H1 (cell line): Measurements from ENCODE around the gene RUBCN. TPM values are rescaled to one million over a fixed set of nuclear protein-coding genes. Genes with fewer than 3 reads are reported as not detected.

Source experiments
- CBX8 ChIP-seq: fragments of 300-800, 300-1000 bp; sonication (generic); IDR thresholded peaks from 2 replicates; pipeline ENCODE4 v1.7.1; 2016; ENCODE audit warnings: low read depth, low read length, borderline replicate concordance
- CEBPB ChIP-seq: IDR thresholded peaks from 2 replicates; pipeline ENCODE4 v1.6.1; 2012; ENCODE audit warnings: low read depth, low read length
- CHD7 ChIP-seq: fragments of 300-600 bp; sonication (generic); IDR thresholded peaks from 2 replicates; pipeline ENCODE4 v1.7.1; 2012; ENCODE audit warnings: low read length, moderate library complexity, mild to moderate bottlenecking, inconsistent platforms; ENCODE audit not compliant: insufficient replicate concordance
- CTBP2 ChIP-seq: IDR thresholded peaks from 2 replicates; pipeline ENCODE4 v1.7.0; 2011; ENCODE audit warnings: borderline replicate concordance, mild to moderate bottlenecking, moderate library complexity, mixed read lengths, low read length; ENCODE audit not compliant: insufficient read depth, insufficient read length
- KDM4A ChIP-seq: IDR thresholded peaks from one replicate; pipeline ENCODE4 v1.7.1; 2012; ENCODE audit warnings: low read depth, mild to moderate bottlenecking, moderate library complexity, low read length, inconsistent platforms; ENCODE audit not compliant: severe bottlenecking
- SIRT6 ChIP-seq: IDR thresholded peaks from one replicate; pipeline ENCODE4 v1.7.1; 2012; ENCODE audit warnings: low read length, inconsistent platforms
- TBP ChIP-seq: IDR thresholded peaks from 2 replicates; pipeline ENCODE4 v1.6.1; 2011; ENCODE audit warnings: low read depth, low read length, improper control_type of control experiment
- polyA plus RNA-seq, 7 experiments: library from polyadenylated mRNA; depleted of rRNA in 3 of 7; stranded (reverse) in 5 of 7; unstranded in 2 of 7; fragments of >200 nt in 5 of 7; fragments of 200-250 nt in 2 of 7; gene quantifications; 1 replicate in 5 of 7; 2 replicates in 1 of 7; 4 replicates in 1 of 7; pipeline versions ENCODE4 v1.2.1 to v1.2.3, GENCODE V29; 2011 to 2013; ENCODE audit warnings: missing spikeins in 2 of 7, mixed read lengths in 2 of 7
- total RNA-seq: library from RNA; stranded (reverse); fragmentation: NEBNext Ultra II Directional; extraction: Animal tissue kit (Norgen Biotek cat#: 25700); gene quantifications from 2 replicates; pipeline ENCODE4 v1.2.1, GENCODE V29; 2021
- TF ChIP-seq, protein P1 (sequence below): IDR thresholded peaks from 2 replicates; pipeline ENCODE4 v1.6.1; 2011; ENCODE audit warnings: low read depth, mild to moderate bottlenecking, low read length; ENCODE audit not compliant: insufficient read depth

The RUBCN gene
- total and polyA plus RNA-seq, 2 of the 8 experiments (the other 6 are each of a cell fraction or from before 2014, with no cell fraction given), result 9.3 to 21.9 TPM

DNA sequence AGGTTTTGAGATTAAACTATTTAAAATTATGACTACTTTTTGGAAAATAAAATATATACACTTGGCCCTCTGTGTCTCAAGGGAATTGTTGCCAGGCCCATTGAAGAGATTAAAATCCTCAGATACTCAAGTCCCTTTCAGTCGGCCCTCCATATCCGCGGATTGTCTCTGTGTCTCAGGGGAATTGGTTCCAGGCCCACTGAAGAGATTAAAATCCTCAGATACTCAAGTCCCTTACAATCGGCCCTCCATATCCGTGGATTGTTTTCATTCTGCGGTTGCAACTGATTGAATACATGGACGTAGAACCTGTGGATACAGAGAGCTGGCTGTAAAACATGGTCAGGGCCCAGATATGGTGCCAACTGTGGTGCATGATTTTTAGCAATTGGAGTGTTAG is 38.6 kb upstream of the RUBCN start (continued):
- TF ChIP-seq TBP, result no peak
- no peak for TF ChIP-seq KDM4A
- TF ChIP-seq, protein P1, sequence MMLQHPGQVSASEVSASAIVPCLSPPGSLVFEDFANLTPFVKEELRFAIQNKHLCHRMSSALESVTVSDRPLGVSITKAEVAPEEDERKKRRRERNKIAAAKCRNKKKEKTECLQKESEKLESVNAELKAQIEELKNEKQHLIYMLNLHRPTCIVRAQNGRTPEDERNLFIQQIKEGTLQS, result no peak
- TF ChIP-seq CBX8, result no peak
- TF ChIP-seq CEBPB, result no peak
- no peak for TF ChIP-seq CHD7
- no peak for TF ChIP-seq CTBP2
- no peak for TF ChIP-seq SIRT6
